Mucosa of descending colon (tissue), 3 donors: ENCODE measurements around the gene H2BW1. TPM values are rescaled to one million over a fixed set of nuclear protein-coding genes. Genes with fewer than 3 reads are reported as not detected.
"Not testable (repeated sequence)": the region's sequence is repeated elsewhere in the genome, so short reads cannot be mapped to it uniquely, and the experiment has no call there.

Experiments used
- ATAC-seq: fragments of 200-7000 bp; cut with Tn5 transposase; one replicate; pipeline ENCODE4 v1.9.1; 2020; ENCODE audit warnings: mild to moderate bottlenecking, moderate library complexity
- DNase-seq, 3 donors: peaks; one replicate each; pipeline ENCODE4 v3.0.0-alpha.2; 2020
- H3K36me3 ChIP-seq: fragments of 200-600 bp; one replicate; pipeline ENCODE4 v1.8.0; 2021; ENCODE audit warnings: low read depth, mild to moderate bottlenecking
- H3K4me1 ChIP-seq: fragments of 200-600 bp; one replicate; pipeline ENCODE4 v1.8.0; 2021; ENCODE audit warnings: low read depth, mild to moderate bottlenecking
- H3K4me3 ChIP-seq: fragments of 200-600 bp; one replicate; pipeline ENCODE4 v1.8.0; 2021; ENCODE audit warnings: mild to moderate bottlenecking
- H3K9me3 ChIP-seq: fragments of 200-600 bp; one replicate; pipeline ENCODE4 v1.8.0; 2021; ENCODE audit warnings: mild to moderate bottlenecking
- CTCF ChIP-seq: fragments of 200-600 bp; IDR thresholded peaks from one replicate; pipeline ENCODE4 v1.8.0; 2022; ENCODE audit warnings: antibody characterized with exemption, mild to moderate bottlenecking
- intact Hi-C, 2 donors: fragments of 100-400 bp; cut with DNase I in 1 of 2; cut with micrococcal nuclease in 1 of 2; formaldehyde crosslinking; loops; one replicate each; pipeline versions ENCODE4 v1.11.0 to v1.11.1; 2022; cut with DNase I, micrococcal nuclease
- total RNA-seq, 3 donors: library from RNA; stranded (reverse); fragmentation: NEBNext Ultra II Directional in 2 of 3; extraction: Animal tissue kit (Norgen Biotek cat#: 25700) in 2 of 3; gene quantifications; one replicate each; pipeline versions ENCODE4 v1.2.1 to v1.2.4, GENCODE V29; 2021 to 2023
- donor health status: DM: no; HTN: no; CAD: no; lungs with moderate emphysema.
- donor health status: DM: no; HTN: no; CAD: no.
- donor health status: DM: no; HTN: yes; CAD: no.

Gene H2BW1
- total RNA-seq, 3 donors from 2014 or later = not detected

- no peaks in the 10 kb centered on the region for H3K36me3 ChIP-seq
- DNase-seq (no peak), ATAC-seq (no peak)
- no peak within 1 kb of the TSS for H3K4me3 ChIP-seq
- no peaks in the 10 kb centered on the region for H3K9me3 ChIP-seq
- intact Hi-C loops = no loop called here
- no peaks in the 10 kb centered on the region for H3K4me1 ChIP-seq
- no peak for TF ChIP-seq CTCF
These were observed 26.4 kb upstream of the H2BW1 start, which contains the start of gene H2BW2 for GRCh38 chrX:104039689-104040505. Gene H2BW2, plus strand, starts transcription at chrX:104039956. Its CDS starts 39 bp downstream, at chrX:104039995.

GRCh38 chrX:104018126-104018525, 4.6 kb upstream of the H2BW1 start:
- Histone ChIP-seq H3K4me3 (no peak overlapping the region), H3K4me1 (no peaks in the 10 kb centered on the region), H3K9me3 (no peaks in the 10 kb centered on the region), H3K36me3 (no peaks in the 10 kb centered on the region)
- TF ChIP-seq CTCF = no peak
- ATAC-seq (no peak), DNase-seq (no peak)
- intact Hi-C loops = no loop called here

GRCh38 chrX:104015576-104015975, 2.1 kb upstream of the H2BW1 start:
- H3K36me3 ChIP-seq, H3K4me1 ChIP-seq, ATAC-seq, DNase-seq, H3K9me3 ChIP-seq, intact Hi-C loops, H3K4me3 ChIP-seq: not testable (repeated sequence)

GRCh38 chrX:104013158-104013557, 350 bp downstream of the H2BW1 start:
- ATAC-seq (no peak), DNase-seq (no peak)
- Histone ChIP-seq H3K4me1 (no peaks in the 10 kb centered on the region), H3K36me3 (no peaks in the 10 kb centered on the region), H3K4me3 (no peak overlapping the region), H3K9me3 (no peaks in the 10 kb centered on the region)
- TF ChIP-seq CTCF = no peak
- intact Hi-C loops = no loop called here

GRCh38 chrX:104008831-104009230, 4.7 kb downstream of the H2BW1 start:
- H3K9me3 ChIP-seq = no peaks in the 10 kb centered on the region
- DNase-seq (no peak), ATAC-seq (no peak)
- no peaks in the 10 kb centered on the region for H3K4me1 ChIP-seq
- intact Hi-C loops = no loop called here
- TF ChIP-seq CTCF = no peak
- H3K36me3 ChIP-seq = no peaks in the 10 kb centered on the region
- no peak overlapping the region for H3K4me3 ChIP-seq

- H3K4me3 ChIP-seq = no peak overlapping the region
- intact Hi-C loops = no loop called here
These were observed 14.3 kb downstream of the H2BW1 start for GRCh38 chrX:103999234-103999633.

GRCh38 chrX:103983508-103983907, 30.0 kb downstream of the H2BW1 start:
- DNase-seq, H3K4me1 ChIP-seq, ATAC-seq, H3K9me3 ChIP-seq, H3K4me3 ChIP-seq, intact Hi-C loops, H3K36me3 ChIP-seq: not testable (repeated sequence)

More at GRCh38 chrX:103999234-103999633, 14.3 kb downstream of the H2BW1 start:
- no peaks in the 10 kb centered on the region for H3K9me3 ChIP-seq
- ATAC-seq = no peak
- no peak for DNase-seq
- no peak for TF ChIP-seq CTCF
- H3K4me1 ChIP-seq = no peaks in the 10 kb centered on the region
- H3K36me3 ChIP-seq = no peaks in the 10 kb centered on the region

- intact Hi-C loops = not testable (repeated sequence)
- peak; percentile 89 for ATAC-seq
These were observed 50.9 kb downstream of the H2BW1 start, which contains the start of gene TMSB15B for GRCh38 chrX:103962411-103963278. Gene TMSB15B, plus strand, starts transcription at chrX:103962627.

More at GRCh38 chrX:103962411-103963278, 50.9 kb downstream of the H2BW1 start, which contains the start of gene TMSB15B:
- H3K9me3 ChIP-seq, H3K36me3 ChIP-seq, H3K4me1 ChIP-seq, H3K4me3 ChIP-seq, DNase-seq: not testable (repeated sequence)
